Endodermal cell (in vitro differentiated cells): ENCODE data around the gene NIN. TPM values are rescaled to one million over a fixed set of nuclear protein-coding genes. Genes with fewer than 3 reads are reported as not detected.

Source experiments
- DNase-seq: peaks from one replicate; pipeline ENCODE4 v3.0.0-alpha.2; 2017
- H3K27ac ChIP-seq: 2 replicates; pipeline ENCODE4 v1.5.1; 2013; ENCODE audit warnings: mild to moderate bottlenecking, low read depth, low read length, moderate library complexity
- H3K27me3 ChIP-seq: 2 replicates; pipeline ENCODE4 v1.6.1; 2013; ENCODE audit warnings: mild to moderate bottlenecking, low read length, moderate library complexity; ENCODE audit not compliant: insufficient read depth, control insufficient read depth, poor library complexity, severe bottlenecking
- H3K36me3 ChIP-seq: 2 replicates; pipeline ENCODE4 v1.7.0; 2013; ENCODE audit warnings: mild to moderate bottlenecking, low read length, moderate library complexity; ENCODE audit not compliant: control insufficient read depth, insufficient read depth
- H3K4me1 ChIP-seq: one replicate; pipeline ENCODE4 v1.7.0; 2013; ENCODE audit warnings: low read length; ENCODE audit not compliant: control insufficient read depth, insufficient read depth
- H3K4me3 ChIP-seq: 2 replicates; pipeline ENCODE4 v1.5.1; 2013; ENCODE audit warnings: mild to moderate bottlenecking, low read length, moderate library complexity
- H3K9ac ChIP-seq: 2 replicates; pipeline ENCODE4 v1.6.1; 2013; ENCODE audit warnings: mild to moderate bottlenecking, low read length, moderate library complexity; ENCODE audit not compliant: poor library complexity, severe bottlenecking; ENCODE audit errors: extremely low read depth
- H3K9me3 ChIP-seq: 2 replicates; pipeline ENCODE4 v1.6.1; 2013; ENCODE audit warnings: mild to moderate bottlenecking, low read length, moderate library complexity; ENCODE audit not compliant: control insufficient read depth
- H3K27ac Mint-ChIP-seq: 2 replicates; pipeline ENCODE4 v1.8.0; 2020; ENCODE audit warnings: mixed read lengths
- H3K27me3 Mint-ChIP-seq: 2 replicates; pipeline ENCODE4 v1.8.0; 2021; ENCODE audit warnings: mild to moderate bottlenecking, mixed read lengths; ENCODE audit not compliant: insufficient read depth
- H3K36me3 Mint-ChIP-seq: 2 replicates; pipeline ENCODE4 v1.8.0; 2020; ENCODE audit warnings: low read depth, mixed read lengths
- H3K4me1 Mint-ChIP-seq: 2 replicates; pipeline ENCODE4 v1.8.0; 2020; ENCODE audit warnings: mixed read lengths
- H3K4me3 Mint-ChIP-seq: 2 replicates; pipeline ENCODE4 v1.8.0; 2020; ENCODE audit warnings: mild to moderate bottlenecking, moderate library complexity, mixed read lengths
- H3K9me3 Mint-ChIP-seq: 2 replicates; pipeline ENCODE4 v1.8.0; 2020; ENCODE audit warnings: mild to moderate bottlenecking, mixed read lengths
- WGBS, 2 experiments: methylation state at CpG; one replicate each; pipeline versions ENCODE4 v1.1.5 to v1.1.7; 2013; ENCODE audit warnings: missing lambda C conversion rate in 2 of 2, mixed read lengths in 1 of 2; ENCODE audit not compliant: insufficient coverage in 1 of 2, insufficient read length in 1 of 2; 5-methylcytosine and 5-hydroxymethylcytosine counted together
- total RNA-seq, 2 donors: library from RNA; stranded (reverse); fragmentation: NEBNext Ultra II Directional in 1 of 2; extraction: Animal tissue kit (Norgen Biotek cat#: 25700) in 1 of 2; gene quantifications; 2 replicates in 1 of 2; 3 replicates in 1 of 2; pipeline ENCODE4 v1.2.1, GENCODE V29; 2021
- TF ChIP-seq, protein P1 (sequence below): fragments of 200-600 bp; sonication (generic); conservative IDR thresholded peaks from 2 replicates; pipeline ENCODE4 v1.5.0; 2021; ENCODE audit warnings: antibody characterized with exemption, mild to moderate bottlenecking

Gene NIN
- total RNA-seq, 2 donors from 2014 or later, result 3.3 to 4.1 TPM

DNA sequence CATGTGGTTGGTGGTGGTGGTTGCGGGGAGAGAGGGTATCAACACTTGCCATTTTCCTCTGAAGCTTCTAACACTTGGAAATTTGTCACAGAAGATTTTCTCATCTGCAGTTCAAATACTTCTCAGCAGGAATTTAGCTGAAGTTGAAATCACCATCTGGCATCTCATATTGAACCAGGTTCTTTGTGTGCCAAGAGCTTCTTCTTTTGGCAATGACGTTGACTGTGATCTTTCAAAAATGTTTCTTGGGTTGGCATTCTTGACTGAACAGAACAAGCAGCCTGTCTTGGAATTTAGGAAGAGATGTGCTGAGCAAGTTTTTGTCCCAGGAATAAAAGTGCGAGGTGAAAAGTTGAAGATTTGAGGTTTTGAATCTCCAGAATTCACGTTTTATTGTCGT is 8.7 kb upstream of the NIN start:
- H3K9me3 ChIP-seq, result no peaks in the 10 kb centered on the region
- Mint-ChIP-seq H3K27me3 (peaks cover 96% of the 10 kb centered on the region), H3K27ac (no peak overlapping the region), H3K4me1 (no peaks in the 10 kb centered on the region), H3K9me3 (no peaks in the 10 kb centered on the region), H3K4me3 (no peak overlapping the region), H3K36me3 (no peaks in the 10 kb centered on the region)
- TF ChIP-seq, protein P1, sequence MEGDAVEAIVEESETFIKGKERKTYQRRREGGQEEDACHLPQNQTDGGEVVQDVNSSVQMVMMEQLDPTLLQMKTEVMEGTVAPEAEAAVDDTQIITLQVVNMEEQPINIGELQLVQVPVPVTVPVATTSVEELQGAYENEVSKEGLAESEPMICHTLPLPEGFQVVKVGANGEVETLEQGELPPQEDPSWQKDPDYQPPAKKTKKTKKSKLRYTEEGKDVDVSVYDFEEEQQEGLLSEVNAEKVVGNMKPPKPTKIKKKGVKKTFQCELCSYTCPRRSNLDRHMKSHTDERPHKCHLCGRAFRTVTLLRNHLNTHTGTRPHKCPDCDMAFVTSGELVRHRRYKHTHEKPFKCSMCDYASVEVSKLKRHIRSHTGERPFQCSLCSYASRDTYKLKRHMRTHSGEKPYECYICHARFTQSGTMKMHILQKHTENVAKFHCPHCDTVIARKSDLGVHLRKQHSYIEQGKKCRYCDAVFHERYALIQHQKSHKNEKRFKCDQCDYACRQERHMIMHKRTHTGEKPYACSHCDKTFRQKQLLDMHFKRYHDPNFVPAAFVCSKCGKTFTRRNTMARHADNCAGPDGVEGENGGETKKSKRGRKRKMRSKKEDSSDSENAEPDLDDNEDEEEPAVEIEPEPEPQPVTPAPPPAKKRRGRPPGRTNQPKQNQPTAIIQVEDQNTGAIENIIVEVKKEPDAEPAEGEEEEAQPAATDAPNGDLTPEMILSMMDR, result no peak
- H3K27ac ChIP-seq, result no peak overlapping the region
- 89 to 97% methylated on average over 5 of the region's 5 CpGs for WGBS, 2 experiments
- no peak overlapping the region for H3K4me3 ChIP-seq
- H3K36me3 ChIP-seq, result no peaks in the 10 kb centered on the region
- DNase-seq, result no peak
- no peaks in the 10 kb centered on the region for H3K4me1 ChIP-seq
- H3K27me3 ChIP-seq, result peaks cover 94% of the 10 kb centered on the region
- no peak overlapping the region for H3K9ac ChIP-seq

DNA sequence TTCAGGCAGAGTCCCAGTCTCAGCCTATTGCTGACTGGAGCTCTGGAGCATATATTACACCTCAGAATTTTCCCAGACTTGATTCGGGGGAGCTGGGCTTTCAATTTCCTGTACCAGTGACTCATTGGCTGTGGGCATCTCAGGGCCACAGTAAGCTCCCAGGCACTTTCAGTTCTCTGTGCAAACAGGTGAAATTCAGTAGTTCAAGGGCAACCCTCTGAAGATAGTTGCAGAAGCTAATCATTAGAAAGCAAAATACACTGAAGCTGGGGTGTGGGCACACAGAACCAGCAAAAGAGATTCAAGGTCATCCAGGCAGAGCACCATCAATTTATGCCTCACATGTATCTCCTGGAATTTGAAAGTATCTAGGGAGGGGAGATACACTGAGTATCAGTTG is 8.1 kb upstream of the NIN start:
- H3K27ac Mint-ChIP-seq, result no peak overlapping the region
- no peaks in the 10 kb centered on the region for H3K36me3 Mint-ChIP-seq
- Histone ChIP-seq H3K27me3 (peaks cover 96% of the 10 kb centered on the region), H3K4me1 (no peaks in the 10 kb centered on the region), H3K9me3 (no peaks in the 10 kb centered on the region), H3K27ac (no peak overlapping the region), H3K36me3 (no peaks in the 10 kb centered on the region), H3K9ac (no peak overlapping the region), H3K4me3 (no peak overlapping the region)
- no peaks in the 10 kb centered on the region for H3K4me1 Mint-ChIP-seq
- no peaks in the 10 kb centered on the region for H3K9me3 Mint-ChIP-seq
- peaks cover 98% of the 10 kb centered on the region for H3K27me3 Mint-ChIP-seq
- TF ChIP-seq, protein P1, result no peak
- no peak overlapping the region for H3K4me3 Mint-ChIP-seq
- DNase-seq, result no peak
- WGBS, 2 experiments, result 78 to 83% methylated on average over 1 of the region's 1 CpG

DNA sequence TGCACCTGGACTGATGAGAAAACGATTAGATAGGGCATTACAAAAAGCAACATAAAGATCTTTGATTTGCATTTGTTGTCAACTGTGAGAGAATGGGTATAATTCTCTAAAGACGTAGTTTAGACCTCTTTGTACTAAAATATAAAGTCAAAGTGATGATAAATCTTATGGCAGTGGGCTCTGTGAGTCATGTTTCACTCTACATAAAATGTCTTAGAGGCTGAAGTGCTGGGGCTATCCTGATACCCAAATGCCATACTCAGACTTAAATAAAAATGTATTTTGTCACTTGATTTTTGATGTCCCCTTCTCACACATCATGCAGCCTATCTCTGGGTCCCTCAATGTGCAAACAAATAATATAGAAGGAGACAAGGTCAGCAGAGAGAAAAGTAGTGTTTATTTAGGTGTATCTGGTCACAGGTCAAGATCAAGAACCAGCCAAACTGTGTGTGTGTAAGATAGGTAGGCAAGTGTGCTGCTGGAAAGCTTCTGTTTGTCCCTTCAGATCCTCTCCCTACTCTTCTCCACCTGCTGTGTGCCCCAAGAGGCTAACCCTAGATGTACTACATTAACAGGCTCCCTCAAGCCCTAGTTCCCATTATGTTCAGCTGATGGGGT is 7.0 kb upstream of the NIN start:
- DNase-seq, result no peak
- no peaks in the 10 kb centered on the region for H3K9me3 Mint-ChIP-seq
- Histone ChIP-seq H3K27me3 (peaks cover 95% of the 10 kb centered on the region), H3K27ac (no peak overlapping the region), H3K36me3 (no peaks in the 10 kb centered on the region), H3K9me3 (no peaks in the 10 kb centered on the region), H3K4me1 (no peaks in the 10 kb centered on the region), H3K9ac (no peak overlapping the region), H3K4me3 (no peak overlapping the region)
- no peaks in the 10 kb centered on the region for H3K36me3 Mint-ChIP-seq
- H3K27me3 Mint-ChIP-seq, result peaks cover 98% of the 10 kb centered on the region
- WGBS, 2 experiments, result 79 to 100% methylated on average over 1 to 2 of the region's 2 CpGs
- peaks cover 2% of the 10 kb centered on the region for H3K4me1 Mint-ChIP-seq
- TF ChIP-seq, protein P1, result no peak
- no peak overlapping the region for H3K4me3 Mint-ChIP-seq
- no peak overlapping the region for H3K27ac Mint-ChIP-seq
